HepG2 (cell line): Measurements from ENCODE around the gene CDA. TPM values are rescaled to one million over a fixed set of nuclear protein-coding genes. Genes with fewer than 3 reads are reported as not detected.

Experiments used
- CREM ChIP-seq, 2 experiments: sonication (generic) in 1 of 2; formaldehyde crosslinking in 1 of 2; IDR thresholded peaks; 2 replicates each; pipeline versions ENCODE4 v1.4.0 to v1.6.1; 2016 to 2020; ENCODE audit warnings: antibody characterized with exemption in 1 of 2, mild to moderate bottlenecking in 1 of 2, missing genetic modification reagents in 1 of 2
- KDM3A ChIP-seq: IDR thresholded peaks from 2 replicates; pipeline ENCODE4 v1.6.1; 2018; ENCODE audit warnings: low read depth, missing compliant biosample characterization
- NFE2L1 ChIP-seq: sonication (generic); formaldehyde crosslinking; IDR thresholded peaks from 2 replicates; pipeline ENCODE4 v1.4.0; 2020; ENCODE audit warnings: missing genetic modification reagents, mild to moderate bottlenecking, borderline replicate concordance
- NFE2L2 ChIP-seq: fragments of 150-350 bp; IDR thresholded peaks from 2 replicates; pipeline ENCODE4 v1.6.1; 2014; ENCODE audit warnings: low read length
- NKX3-1 ChIP-seq: sonication (generic); formaldehyde crosslinking; IDR thresholded peaks from 2 replicates; pipeline ENCODE4 v1.5.0; 2020; ENCODE audit warnings: missing genetic modification reagents
- NRL ChIP-seq: sonication (generic); formaldehyde crosslinking; IDR thresholded peaks from 2 replicates; pipeline ENCODE4 v1.5.0; 2020; ENCODE audit warnings: missing genetic modification reagents, mild to moderate bottlenecking, moderate library complexity, borderline replicate concordance
- PHF8 ChIP-seq: sonication (generic); formaldehyde crosslinking; IDR thresholded peaks from 2 replicates; pipeline ENCODE4 v1.5.0; 2020; ENCODE audit warnings: missing genetic modification reagents
- POLR2G ChIP-seq: fragments of 200-400 bp; formaldehyde crosslinking; IDR thresholded peaks from 2 replicates; pipeline ENCODE4 v1.6.1; 2018; ENCODE audit warnings: mild to moderate bottlenecking, low read depth, low read length, moderate library complexity
- SALL1 ChIP-seq: sonication (generic); formaldehyde crosslinking; IDR thresholded peaks from 2 replicates; pipeline ENCODE4 v1.8.0; 2022; ENCODE audit warnings: mild to moderate bottlenecking, missing genetic modification reagents
- TBX2 ChIP-seq: sonication (generic); formaldehyde crosslinking; IDR thresholded peaks from 2 replicates; pipeline ENCODE4 v1.5.0; 2020; ENCODE audit warnings: missing genetic modification reagents, mild to moderate bottlenecking, borderline replicate concordance
- ZMYM3 ChIP-seq: sonication (generic); formaldehyde crosslinking; IDR thresholded peaks from 2 replicates; pipeline ENCODE4 v1.5.1; 2020; ENCODE audit warnings: mild to moderate bottlenecking, missing genetic modification reagents
- ZNF12 ChIP-seq: sonication (generic); formaldehyde crosslinking; IDR thresholded peaks from 2 replicates; pipeline ENCODE4 v1.5.0; 2020; ENCODE audit warnings: missing genetic modification reagents
- ZNF260 ChIP-seq: sonication (generic); formaldehyde crosslinking; IDR thresholded peaks from 2 replicates; pipeline ENCODE4 v1.4.0; 2020; ENCODE audit warnings: missing genetic modification reagents, low read depth, mild to moderate bottlenecking, borderline replicate concordance
- ZNF460 ChIP-seq: sonication (generic); formaldehyde crosslinking; IDR thresholded peaks from 2 replicates; pipeline ENCODE4 v1.5.1; 2020; ENCODE audit warnings: missing genetic modification reagents, mild to moderate bottlenecking, borderline replicate concordance
- ZNF777 ChIP-seq: sonication (generic); formaldehyde crosslinking; IDR thresholded peaks from 2 replicates; pipeline ENCODE4 v1.4.0; 2020; ENCODE audit warnings: missing genetic modification reagents
- ZSCAN9 ChIP-seq: IDR thresholded peaks from 2 replicates; pipeline ENCODE4 v1.6.1; 2016; ENCODE audit warnings: borderline replicate concordance
- polyA plus RNA-seq, 8 experiments: library from polyadenylated mRNA; depleted of rRNA in 3 of 8; stranded (reverse) in 7 of 8; unstranded in 1 of 8; fragments of >200 nt; fragmentation: Illumina TruSeq in 4 of 8; extraction: Trizol in 4 of 8; gene quantifications; 2 replicates each; pipeline versions ENCODE4 v1.2.1 to v1.2.3, GENCODE V29; 2011 to 2016; ENCODE audit warnings: low read depth in 4 of 8, missing spikeins in 1 of 8, mixed read lengths in 1 of 8; ENCODE audit not compliant: insufficient read depth in 1 of 8
- total RNA-seq, 5 experiments: library from RNA; depleted of rRNA; stranded (reverse); fragments of >200 nt; fragmentation: Illumina TruSeq; extraction: Trizol; gene quantifications; 2 replicates each; pipeline ENCODE4 v1.2.3, GENCODE V29; 2016; ENCODE audit warnings: low read depth in 1 of 5
- TF ChIP-seq, protein P1 (sequence below): IDR thresholded peaks from 2 replicates; pipeline ENCODE4 v1.6.1; 2016; ENCODE audit warnings: missing genetic modification reagents, missing compliant biosample characterization
- TF ChIP-seq, protein P2 (sequence below): sonication (generic); formaldehyde crosslinking; IDR thresholded peaks from 2 replicates; pipeline ENCODE4 v1.9.0; 2022; ENCODE audit warnings: missing genetic modification reagents, mild to moderate bottlenecking, borderline replicate concordance
- TF ChIP-seq, protein P3 (sequence below): sonication (generic); formaldehyde crosslinking; IDR thresholded peaks from 2 replicates; pipeline ENCODE4 v1.5.0; 2020; ENCODE audit warnings: mild to moderate bottlenecking, missing genetic modification reagents
- TF ChIP-seq, protein P4 (sequence below): sonication (generic); formaldehyde crosslinking; IDR thresholded peaks from 2 replicates; pipeline ENCODE4 v1.4.0; 2020; ENCODE audit warnings: missing genetic modification reagents

Gene CDA
- total and polyA plus RNA-seq, 2 of the 13 experiments (the other 11 are each of a cell fraction or from before 2014, with no cell fraction given): 0.66 to 2.1 TPM

DNA sequence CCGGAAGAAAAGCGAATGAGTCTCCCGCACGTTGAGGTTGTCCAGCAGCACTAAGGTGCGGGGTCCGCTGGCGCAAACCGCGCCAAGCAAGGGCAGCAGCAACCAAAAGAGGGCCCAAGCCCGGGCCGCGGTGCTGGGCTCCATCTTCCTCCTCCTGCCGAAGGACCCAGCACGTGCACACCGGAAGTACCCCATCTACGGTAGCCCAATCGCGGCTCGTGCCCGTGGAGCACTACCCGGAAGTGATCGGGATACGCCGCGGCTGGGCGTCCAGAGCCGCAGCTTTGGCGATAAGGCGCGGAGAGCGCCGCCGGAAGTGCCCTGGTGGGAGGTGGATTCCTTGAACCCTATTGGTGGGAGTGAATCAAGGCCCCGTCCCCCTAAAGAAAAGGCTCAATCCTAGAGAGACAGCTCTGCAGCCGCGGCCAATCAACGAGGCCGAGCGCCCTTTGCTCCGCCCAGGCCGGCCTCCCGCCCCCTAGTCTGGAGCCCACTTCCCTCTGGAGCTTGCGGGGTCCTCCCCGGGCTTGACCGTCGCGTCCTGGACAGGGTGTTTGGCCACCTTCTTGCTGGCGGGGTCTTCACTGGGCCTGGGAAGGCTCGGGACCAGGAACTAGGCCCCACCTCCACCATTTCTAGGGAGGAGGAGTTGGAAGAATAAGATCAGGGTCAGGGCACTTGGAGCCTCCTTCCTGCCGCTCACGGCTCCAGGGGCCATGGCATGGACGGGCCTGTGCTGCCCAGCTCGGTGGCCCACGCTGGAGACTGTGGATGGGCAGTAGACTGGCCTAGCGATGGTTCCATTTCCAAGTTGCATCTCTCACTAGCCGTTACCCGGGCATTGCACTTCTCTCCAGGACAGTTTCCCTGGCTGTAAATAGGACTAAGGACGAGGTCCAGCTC lies 72.6 kb downstream of the CDA start, which contains the start of gene DDOST (continued):
- TF ChIP-seq POLR2G: peak; percentile 95
- TF ChIP-seq KDM3A (CRISPR knock-in tag): no peak; the same call in 1 of the 2 replicates
- TF ChIP-seq ZNF260: no peak
- TF ChIP-seq, protein P1, sequence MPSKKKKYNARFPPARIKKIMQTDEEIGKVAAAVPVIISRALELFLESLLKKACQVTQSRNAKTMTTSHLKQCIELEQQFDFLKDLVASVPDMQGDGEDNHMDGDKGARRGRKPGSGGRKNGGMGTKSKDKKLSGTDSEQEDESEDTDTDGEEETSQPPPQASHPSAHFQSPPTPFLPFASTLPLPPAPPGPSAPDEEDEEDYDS (CRISPR knock-in tag): peak; percentile 69
- peak; percentile 83 for TF ChIP-seq CREM (IDR thresholded peaks at IDR 0.05)
- TF ChIP-seq CREM (CRISPR knock-in tag; IDR thresholded peaks at IDR 0.05): no peak
- peak; percentile 96 for TF ChIP-seq PHF8 (CRISPR knock-in tag)
- TF ChIP-seq ZNF12 (CRISPR knock-in tag): no peak
- TF ChIP-seq ZNF777 (CRISPR knock-in tag): no peak
- TF ChIP-seq, protein P2, sequence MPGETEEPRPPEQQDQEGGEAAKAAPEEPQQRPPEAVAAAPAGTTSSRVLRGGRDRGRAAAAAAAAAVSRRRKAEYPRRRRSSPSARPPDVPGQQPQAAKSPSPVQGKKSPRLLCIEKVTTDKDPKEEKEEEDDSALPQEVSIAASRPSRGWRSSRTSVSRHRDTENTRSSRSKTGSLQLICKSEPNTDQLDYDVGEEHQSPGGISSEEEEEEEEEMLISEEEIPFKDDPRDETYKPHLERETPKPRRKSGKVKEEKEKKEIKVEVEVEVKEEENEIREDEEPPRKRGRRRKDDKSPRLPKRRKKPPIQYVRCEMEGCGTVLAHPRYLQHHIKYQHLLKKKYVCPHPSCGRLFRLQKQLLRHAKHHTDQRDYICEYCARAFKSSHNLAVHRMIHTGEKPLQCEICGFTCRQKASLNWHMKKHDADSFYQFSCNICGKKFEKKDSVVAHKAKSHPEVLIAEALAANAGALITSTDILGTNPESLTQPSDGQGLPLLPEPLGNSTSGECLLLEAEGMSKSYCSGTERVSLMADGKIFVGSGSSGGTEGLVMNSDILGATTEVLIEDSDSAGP: no peak; the same call in 1 of the 2 replicates
- no peak for TF ChIP-seq NFE2L1 (CRISPR knock-in tag)
- 0 out of 2 replicates have a peak, but pooled peaks have one; percentile 23 for TF ChIP-seq NKX3-1 (CRISPR knock-in tag)
- TF ChIP-seq, protein P3, sequence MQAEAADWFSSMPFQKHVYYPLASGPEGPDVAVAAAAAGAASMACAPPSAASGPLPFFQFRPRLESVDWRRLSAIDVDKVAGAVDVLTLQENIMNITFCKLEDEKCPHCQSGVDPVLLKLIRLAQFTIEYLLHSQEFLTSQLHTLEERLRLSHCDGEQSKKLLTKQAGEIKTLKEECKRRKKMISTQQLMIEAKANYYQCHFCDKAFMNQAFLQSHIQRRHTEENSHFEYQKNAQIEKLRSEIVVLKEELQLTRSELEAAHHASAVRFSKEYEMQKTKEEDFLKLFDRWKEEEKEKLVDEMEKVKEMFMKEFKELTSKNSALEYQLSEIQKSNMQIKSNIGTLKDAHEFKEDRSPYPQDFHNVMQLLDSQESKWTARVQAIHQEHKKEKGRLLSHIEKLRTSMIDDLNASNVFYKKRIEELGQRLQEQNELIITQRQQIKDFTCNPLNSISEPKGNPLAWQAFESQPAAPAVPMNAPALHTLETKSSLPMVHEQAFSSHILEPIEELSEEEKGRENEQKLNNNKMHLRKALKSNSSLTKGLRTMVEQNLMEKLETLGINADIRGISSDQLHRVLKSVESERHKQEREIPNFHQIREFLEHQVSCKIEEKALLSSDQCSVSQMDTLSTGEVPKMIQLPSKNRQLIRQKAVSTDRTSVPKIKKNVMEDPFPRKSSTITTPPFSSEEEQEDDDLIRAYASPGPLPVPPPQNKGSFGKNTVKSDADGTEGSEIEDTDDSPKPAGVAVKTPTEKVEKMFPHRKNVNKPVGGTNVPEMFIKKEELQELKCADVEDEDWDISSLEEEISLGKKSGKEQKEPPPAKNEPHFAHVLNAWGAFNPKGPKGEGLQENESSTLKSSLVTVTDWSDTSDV (CRISPR knock-in tag): 0 out of 2 replicates have a peak, but pooled peaks have one; percentile 70
- TF ChIP-seq NRL: peak; percentile 19; the same call in 1 of the 2 replicates
- TF ChIP-seq ZNF460 (CRISPR knock-in tag): no peak
- TF ChIP-seq ZMYM3: no peak
- peak; percentile 71; the same call in 1 of the 2 replicates for TF ChIP-seq SALL1
- no peak for TF ChIP-seq NFE2L2
- TF ChIP-seq, protein P4, sequence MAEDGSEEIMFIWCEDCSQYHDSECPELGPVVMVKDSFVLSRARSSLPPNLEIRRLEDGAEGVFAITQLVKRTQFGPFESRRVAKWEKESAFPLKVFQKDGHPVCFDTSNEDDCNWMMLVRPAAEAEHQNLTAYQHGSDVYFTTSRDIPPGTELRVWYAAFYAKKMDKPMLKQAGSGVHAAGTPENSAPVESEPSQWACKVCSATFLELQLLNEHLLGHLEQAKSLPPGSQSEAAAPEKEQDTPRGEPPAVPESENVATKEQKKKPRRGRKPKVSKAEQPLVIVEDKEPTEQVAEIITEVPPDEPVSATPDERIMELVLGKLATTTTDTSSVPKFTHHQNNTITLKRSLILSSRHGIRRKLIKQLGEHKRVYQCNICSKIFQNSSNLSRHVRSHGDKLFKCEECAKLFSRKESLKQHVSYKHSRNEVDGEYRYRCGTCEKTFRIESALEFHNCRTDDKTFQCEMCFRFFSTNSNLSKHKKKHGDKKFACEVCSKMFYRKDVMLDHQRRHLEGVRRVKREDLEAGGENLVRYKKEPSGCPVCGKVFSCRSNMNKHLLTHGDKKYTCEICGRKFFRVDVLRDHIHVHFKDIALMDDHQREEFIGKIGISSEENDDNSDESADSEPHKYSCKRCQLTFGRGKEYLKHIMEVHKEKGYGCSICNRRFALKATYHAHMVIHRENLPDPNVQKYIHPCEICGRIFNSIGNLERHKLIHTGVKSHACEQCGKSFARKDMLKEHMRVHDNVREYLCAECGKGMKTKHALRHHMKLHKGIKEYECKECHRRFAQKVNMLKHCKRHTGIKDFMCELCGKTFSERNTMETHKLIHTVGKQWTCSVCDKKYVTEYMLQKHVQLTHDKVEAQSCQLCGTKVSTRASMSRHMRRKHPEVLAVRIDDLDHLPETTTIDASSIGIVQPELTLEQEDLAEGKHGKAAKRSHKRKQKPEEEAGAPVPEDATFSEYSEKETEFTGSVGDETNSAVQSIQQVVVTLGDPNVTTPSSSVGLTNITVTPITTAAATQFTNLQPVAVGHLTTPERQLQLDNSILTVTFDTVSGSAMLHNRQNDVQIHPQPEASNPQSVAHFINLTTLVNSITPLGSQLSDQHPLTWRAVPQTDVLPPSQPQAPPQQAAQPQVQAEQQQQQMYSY (CRISPR knock-in tag): peak; percentile 16; the same call in 1 of the 2 replicates
- TF ChIP-seq TBX2 (CRISPR knock-in tag): peak; percentile 61; the same call in 1 of the 2 replicates
- peak; percentile 62; the same call in 1 of the 2 replicates for TF ChIP-seq ZSCAN9
